PFSK-1 (cell line): ENCODE results near the gene GBF1.

Experiments
- FOXP2 ChIP-seq: optimal IDR thresholded peaks from 2 replicates; pipeline ENCODE3; 2011; ENCODE audit warnings: borderline replicate concordance, control low read depth, inconsistent platforms; ENCODE audit not compliant: insufficient read depth; ENCODE audit errors: extremely low read length, extremely low read depth
- POLR2AphosphoS5 ChIP-seq: IDR thresholded peaks from 2 replicates; pipeline ENCODE4 v1.6.1; 2012; ENCODE audit warnings: low read depth, mild to moderate bottlenecking, control low read depth, low read length, moderate library complexity
- TAF1 ChIP-seq: IDR thresholded peaks from 2 replicates; pipeline ENCODE4 v1.6.1; 2012; ENCODE audit warnings: low read length, control low read depth, borderline replicate concordance; ENCODE audit not compliant: insufficient read depth
- TF ChIP-seq, protein P1 (sequence below), 2 experiments: IDR thresholded peaks; 2 replicates each; pipeline versions ENCODE4 v1.6.1 to v1.8.0; 2011 to 2012; ENCODE audit warnings: low read depth in 2 of 2, low read length in 2 of 2, control low read depth in 1 of 2, inconsistent platforms in 1 of 2, mild to moderate bottlenecking in 1 of 2, moderate library complexity in 1 of 2; ENCODE audit not compliant: insufficient read depth in 1 of 2

DNA sequence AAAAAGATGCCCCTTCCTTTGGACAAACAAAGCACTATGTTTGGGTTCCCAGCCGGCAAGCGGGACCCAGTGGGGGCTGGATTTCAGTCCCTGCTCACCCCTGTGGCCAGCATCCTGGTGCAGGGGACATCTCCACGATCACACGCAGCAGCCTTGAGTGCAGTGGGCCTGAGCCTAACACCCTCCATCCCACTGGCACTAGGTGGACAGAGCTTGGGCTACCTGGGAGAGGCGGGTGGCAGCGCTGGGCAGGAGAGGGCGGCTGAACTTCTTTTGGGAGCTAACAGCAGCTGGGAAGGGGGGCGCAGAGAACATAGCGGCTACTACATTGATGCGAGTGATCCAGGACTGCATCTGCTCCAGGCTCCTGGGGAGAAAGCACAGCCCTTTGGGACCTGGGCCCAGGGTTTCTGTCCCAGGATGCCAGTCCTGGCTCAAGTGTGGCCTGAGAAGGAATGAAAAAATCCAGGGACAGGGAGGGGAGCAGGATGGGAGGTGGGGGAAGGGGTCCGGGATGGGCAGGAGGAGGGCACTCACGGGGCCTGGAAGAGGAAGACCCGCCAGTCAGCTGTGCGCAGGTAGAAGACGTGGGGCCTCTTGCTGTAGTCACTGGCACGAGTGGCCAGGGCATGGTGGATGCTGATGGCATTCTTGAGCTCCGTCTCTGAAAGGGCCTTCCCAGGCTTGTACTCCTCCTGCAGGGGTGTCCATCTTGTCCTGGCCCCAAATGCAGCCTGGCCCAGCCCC, 159.2 kb downstream of the GBF1 start:
- TF ChIP-seq, protein P1, sequence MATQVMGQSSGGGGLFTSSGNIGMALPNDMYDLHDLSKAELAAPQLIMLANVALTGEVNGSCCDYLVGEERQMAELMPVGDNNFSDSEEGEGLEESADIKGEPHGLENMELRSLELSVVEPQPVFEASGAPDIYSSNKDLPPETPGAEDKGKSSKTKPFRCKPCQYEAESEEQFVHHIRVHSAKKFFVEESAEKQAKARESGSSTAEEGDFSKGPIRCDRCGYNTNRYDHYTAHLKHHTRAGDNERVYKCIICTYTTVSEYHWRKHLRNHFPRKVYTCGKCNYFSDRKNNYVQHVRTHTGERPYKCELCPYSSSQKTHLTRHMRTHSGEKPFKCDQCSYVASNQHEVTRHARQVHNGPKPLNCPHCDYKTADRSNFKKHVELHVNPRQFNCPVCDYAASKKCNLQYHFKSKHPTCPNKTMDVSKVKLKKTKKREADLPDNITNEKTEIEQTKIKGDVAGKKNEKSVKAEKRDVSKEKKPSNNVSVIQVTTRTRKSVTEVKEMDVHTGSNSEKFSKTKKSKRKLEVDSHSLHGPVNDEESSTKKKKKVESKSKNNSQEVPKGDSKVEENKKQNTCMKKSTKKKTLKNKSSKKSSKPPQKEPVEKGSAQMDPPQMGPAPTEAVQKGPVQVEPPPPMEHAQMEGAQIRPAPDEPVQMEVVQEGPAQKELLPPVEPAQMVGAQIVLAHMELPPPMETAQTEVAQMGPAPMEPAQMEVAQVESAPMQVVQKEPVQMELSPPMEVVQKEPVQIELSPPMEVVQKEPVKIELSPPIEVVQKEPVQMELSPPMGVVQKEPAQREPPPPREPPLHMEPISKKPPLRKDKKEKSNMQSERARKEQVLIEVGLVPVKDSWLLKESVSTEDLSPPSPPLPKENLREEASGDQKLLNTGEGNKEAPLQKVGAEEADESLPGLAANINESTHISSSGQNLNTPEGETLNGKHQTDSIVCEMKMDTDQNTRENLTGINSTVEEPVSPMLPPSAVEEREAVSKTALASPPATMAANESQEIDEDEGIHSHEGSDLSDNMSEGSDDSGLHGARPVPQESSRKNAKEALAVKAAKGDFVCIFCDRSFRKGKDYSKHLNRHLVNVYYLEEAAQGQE (IDR thresholded peaks at IDR 0.05; ENCODE audit: insufficient read depth in 1 of 2, low read depth in 2 of 2, low read length in 2 of 2), result no peak
- no peak for TF ChIP-seq POLR2AphosphoS5
- no peak for TF ChIP-seq FOXP2
- TF ChIP-seq TAF1, result no peak
